ENCODE data around the gene HDGF.
A peak's percentile ranks its signal among the peaks of the same experiment; 100 is the strongest.

The HDGF gene

GRCh38 chr1:156712626-156713025, 38.8 kb downstream of the HDGF start:
- DNase-seq, result no peak

GRCh38 chr1:156711011-156711817, 40.3 kb downstream of the HDGF start:
- DNase-seq, result no peak

- DNase-seq, result no peak
These were observed 41.6 kb downstream of the HDGF start for GRCh38 chr1:156709757-156710489.

GRCh38 chr1:156709031-156709430, 42.4 kb downstream of the HDGF start:
- no peak for DNase-seq

GRCh38 chr1:156708218-156708661, 43.2 kb downstream of the HDGF start:
- DNase-seq, result no peak

GRCh38 chr1:156707417-156708217, 43.9 kb downstream of the HDGF start:
- DNase-seq, result no peak

- DNase-seq, result no peak
These were observed 44.6 kb downstream of the HDGF start for GRCh38 chr1:156706657-156707416.

- peak; percentile 60 for DNase-seq
These were observed 45.4 kb downstream of the HDGF start for GRCh38 chr1:156705918-156706656.

- no peak for DNase-seq
These were observed 46.1 kb downstream of the HDGF start, which contains the start of gene CRABP2 for GRCh38 chr1:156705321-156705917. Gene CRABP2 (minus strand): TSS chr1:156705583. CDS start chr1:156705446, 137 bp downstream.

- peak; percentile 35 for DNase-seq
These were observed 46.5 kb downstream of the HDGF start for GRCh38 chr1:156704930-156705320.

GRCh38 chr1:156704166-156704711, 47.2 kb downstream of the HDGF start:
- DNase-seq, result no peak

GRCh38 chr1:156703741-156704140, 47.7 kb downstream of the HDGF start:
- no peak for DNase-seq

GRCh38 chr1:156703336-156703735, 48.1 kb downstream of the HDGF start:
- DNase-seq, result no peak

GRCh38 chr1:156700736-156701531, 50.5 kb downstream of the HDGF start:
- DNase-seq, result no peak

- DNase-seq, result no peak
These were observed 52.5 kb downstream of the HDGF start for GRCh38 chr1:156698995-156699394.

- no peak for DNase-seq
These were observed 54.0 kb downstream of the HDGF start for GRCh38 chr1:156697481-156697880.

GRCh38 chr1:156696755-156697154, 54.7 kb downstream of the HDGF start:
- no peak for DNase-seq

- DNase-seq, result no peak
These were observed 56.8 kb downstream of the HDGF start for GRCh38 chr1:156694690-156694962.

GRCh38 chr1:156693848-156694689, 57.4 kb downstream of the HDGF start:
- no peak for DNase-seq

All from activated CD4-positive, alpha-beta T cell treated with anti-CD3 and anti-CD28 coated beads, Interleukin-10, Interleukin-2, amounts not matched to agents 100 ng/mL and 50 ng/mL, durations not matched to agents 16 hours and 8 hours (primary cell).